ENCODE data around the gene KLF13.

The KLF13 gene

GRCh38 chr15:31362886-31363285, 36.3 kb downstream of the KLF13 start:
- DNase-seq (ENCODE audit: low spot score) = no peak

- DNase-seq (ENCODE audit: low spot score) = no peak
These were observed 37.8 kb downstream of the KLF13 start for GRCh38 chr15:31364301-31365031.

- DNase-seq (ENCODE audit: low spot score) = no peak
These were observed 38.5 kb downstream of the KLF13 start for GRCh38 chr15:31365032-31365654.

GRCh38 chr15:31365655-31366127, 39.1 kb downstream of the KLF13 start:
- DNase-seq (ENCODE audit: low spot score) = no peak

GRCh38 chr15:31366169-31366734, 39.6 kb downstream of the KLF13 start:
- DNase-seq (ENCODE audit: low spot score) = no peak

- DNase-seq (ENCODE audit: low spot score) = no peak
These were observed 40.5 kb downstream of the KLF13 start for GRCh38 chr15:31367021-31367729.

- no peak for DNase-seq (ENCODE audit: low spot score)
These were observed 41.2 kb downstream of the KLF13 start for GRCh38 chr15:31367730-31368344.

- DNase-seq (ENCODE audit: low spot score) = no peak
These were observed 43.1 kb downstream of the KLF13 start for GRCh38 chr15:31369727-31370126.

GRCh38 chr15:31371520-31372240, 45.0 kb downstream of the KLF13 start:
- no peak for DNase-seq (ENCODE audit: low spot score)

GRCh38 chr15:31372635-31373091, 46.0 kb downstream of the KLF13 start:
- DNase-seq (ENCODE audit: low spot score) = no peak

- DNase-seq (ENCODE audit: low spot score) = no peak
These were observed 46.6 kb downstream of the KLF13 start for GRCh38 chr15:31373096-31373865.

GRCh38 chr15:31373970-31374369, 47.3 kb downstream of the KLF13 start:
- DNase-seq (ENCODE audit: low spot score) = no peak

GRCh38 chr15:31374489-31374888, 47.9 kb downstream of the KLF13 start:
- DNase-seq (ENCODE audit: low spot score) = no peak

- DNase-seq (ENCODE audit: low spot score) = no peak
These were observed 48.4 kb downstream of the KLF13 start for GRCh38 chr15:31374986-31375385.

GRCh38 chr15:31375772-31376171, 49.1 kb downstream of the KLF13 start:
- DNase-seq (ENCODE audit: low spot score) = no peak

GRCh38 chr15:31376511-31376910, 49.9 kb downstream of the KLF13 start:
- DNase-seq (ENCODE audit: low spot score) = no peak

- DNase-seq (ENCODE audit: low spot score) = no peak
These were observed 50.4 kb downstream of the KLF13 start for GRCh38 chr15:31377030-31377429.

GRCh38 chr15:31378363-31378903, 51.8 kb downstream of the KLF13 start:
- DNase-seq (ENCODE audit: low spot score) = no peak

GRCh38 chr15:31379042-31379441, 52.4 kb downstream of the KLF13 start:
- no peak for DNase-seq (ENCODE audit: low spot score)

- DNase-seq (ENCODE audit: low spot score) = no peak
These were observed 52.9 kb downstream of the KLF13 start for GRCh38 chr15:31379577-31379976.
